ENCODE results near the gene DRAXIN. TPM values are rescaled to one million over a fixed set of nuclear protein-coding genes. Genes with fewer than 3 reads are reported as not detected.

DRAXIN gene
- total and polyA plus RNA-seq, 12 donors: under 0.01 to 0.08 (median 0.06) TPM; not detected in 7

GRCh38 chr1:11706292-11706691 is 14.8 kb downstream of the DRAXIN start:
- Histone ChIP-seq H3K27ac (no peak overlapping the region), H3K4me1 (replicated peaks in 1 of 2) (peaks cover 0 to 5% of the 10 kb centered on the region in 2 donors), H3K9me3 (replicated peaks in 1 of 3) (no peaks in the 10 kb centered on the region), H3K4me3 (no peak overlapping the region), H3K36me3 (replicated peaks in 1 of 2) (no peaks in the 10 kb centered on the region), H3K27me3 (no peaks in the 10 kb centered on the region)
- TF ChIP-seq, protein P1, sequence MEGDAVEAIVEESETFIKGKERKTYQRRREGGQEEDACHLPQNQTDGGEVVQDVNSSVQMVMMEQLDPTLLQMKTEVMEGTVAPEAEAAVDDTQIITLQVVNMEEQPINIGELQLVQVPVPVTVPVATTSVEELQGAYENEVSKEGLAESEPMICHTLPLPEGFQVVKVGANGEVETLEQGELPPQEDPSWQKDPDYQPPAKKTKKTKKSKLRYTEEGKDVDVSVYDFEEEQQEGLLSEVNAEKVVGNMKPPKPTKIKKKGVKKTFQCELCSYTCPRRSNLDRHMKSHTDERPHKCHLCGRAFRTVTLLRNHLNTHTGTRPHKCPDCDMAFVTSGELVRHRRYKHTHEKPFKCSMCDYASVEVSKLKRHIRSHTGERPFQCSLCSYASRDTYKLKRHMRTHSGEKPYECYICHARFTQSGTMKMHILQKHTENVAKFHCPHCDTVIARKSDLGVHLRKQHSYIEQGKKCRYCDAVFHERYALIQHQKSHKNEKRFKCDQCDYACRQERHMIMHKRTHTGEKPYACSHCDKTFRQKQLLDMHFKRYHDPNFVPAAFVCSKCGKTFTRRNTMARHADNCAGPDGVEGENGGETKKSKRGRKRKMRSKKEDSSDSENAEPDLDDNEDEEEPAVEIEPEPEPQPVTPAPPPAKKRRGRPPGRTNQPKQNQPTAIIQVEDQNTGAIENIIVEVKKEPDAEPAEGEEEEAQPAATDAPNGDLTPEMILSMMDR (IDR thresholded peaks at IDR 0.05): no peak
- TF ChIP-seq POLR2A (IDR thresholded peaks at IDR 0.05): no peak
- 71 to 95% (median 90%) methylated on average over 4 to 14 of the region's 14 CpGs for WGBS, 4 donors
- DNase-seq: no peak
- intact Hi-C loops (cut with DNase I): no loop called here

DNA sequence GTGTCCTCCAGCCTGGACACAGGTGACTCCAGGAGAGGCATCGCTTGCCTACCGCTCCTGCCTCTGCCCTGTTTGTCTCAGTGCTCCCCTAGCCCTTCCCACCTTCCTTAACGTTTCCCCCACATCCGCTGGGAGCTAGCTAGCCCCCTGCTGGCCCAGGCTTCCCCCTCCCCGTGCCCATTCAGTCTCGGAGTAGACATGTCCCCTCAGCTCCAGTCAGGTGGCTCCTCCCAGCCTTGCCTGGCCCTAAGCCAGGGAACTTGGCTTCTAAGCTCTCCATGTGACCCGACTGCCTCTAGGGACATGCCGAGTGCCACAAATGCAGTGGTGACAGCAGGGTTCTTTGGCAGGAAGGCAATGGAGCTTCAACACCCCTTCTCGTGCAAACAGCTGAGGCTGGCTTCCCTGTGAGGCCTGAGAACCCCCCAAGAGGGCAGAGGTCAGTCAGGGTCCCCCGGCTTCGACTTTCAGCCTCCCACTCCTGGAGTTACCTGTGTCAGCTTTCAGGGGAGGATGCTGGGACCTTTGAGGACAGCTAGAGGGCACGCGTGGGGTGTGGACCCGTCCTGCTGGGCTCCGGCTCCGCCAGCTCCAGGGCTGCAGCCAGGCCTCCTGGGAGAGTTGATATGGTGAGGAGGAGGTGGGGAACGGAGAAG is 16.2 kb downstream of the DRAXIN start:
- Histone ChIP-seq H3K36me3 (replicated peaks in 1 of 2) (no peaks in the 10 kb centered on the region), H3K27me3 (peaks cover 4% of the 10 kb centered on the region), H3K4me1 (replicated peaks in 1 of 2) (no peaks in the 10 kb centered on the region), H3K27ac (no peak overlapping the region), H3K9me3 (replicated peaks in 1 of 3) (no peaks in the 10 kb centered on the region), H3K4me3 (no peak overlapping the region)
- TF ChIP-seq POLR2A (IDR thresholded peaks at IDR 0.05): no peak
- TF ChIP-seq, protein P1 (IDR thresholded peaks at IDR 0.05): no peak
- 42 to 53% (median 50%) methylated on average over 10 to 17 of the region's 17 CpGs for WGBS, 4 donors
- intact Hi-C loops (cut with DNase I): no loop called here
- DNase-seq: peak; percentile 54 to 83 (median 76)

DNA sequence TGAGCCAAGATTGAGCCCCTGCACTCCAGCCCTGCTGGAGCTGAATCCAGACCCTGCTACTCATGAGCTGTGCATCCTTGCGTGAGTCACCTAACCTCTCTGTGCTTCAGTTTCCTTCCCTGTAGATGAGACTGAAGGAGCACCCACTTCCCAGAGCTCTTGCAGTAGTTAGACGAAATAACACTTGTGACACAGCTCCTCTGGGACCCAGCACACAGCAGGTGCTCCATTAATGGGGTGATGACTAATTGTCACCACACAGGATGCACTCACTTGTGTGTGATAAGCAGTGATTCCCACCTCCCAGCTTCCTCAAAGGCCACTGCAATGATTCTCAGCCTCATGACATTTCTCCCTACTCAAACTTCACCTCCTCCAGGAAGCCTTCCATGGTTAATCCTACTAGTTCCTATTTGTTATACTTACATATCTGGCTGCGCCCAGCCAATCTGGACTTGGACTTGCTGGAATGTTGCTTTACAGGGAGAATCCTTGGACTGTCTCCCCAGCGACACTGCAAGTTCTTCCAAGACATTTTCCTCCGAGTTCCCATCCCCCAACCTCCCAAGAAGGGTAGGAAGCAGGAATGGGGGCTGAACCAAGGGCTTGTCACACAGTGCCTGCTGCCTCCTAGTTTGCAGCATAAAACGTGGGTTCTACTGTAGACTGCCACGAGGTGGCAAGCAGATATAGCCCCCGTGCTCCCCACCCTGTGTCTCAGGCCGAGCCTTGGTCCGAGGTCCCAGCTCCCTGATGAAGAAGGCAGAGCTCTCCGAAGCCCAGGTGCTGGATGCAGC is 17.2 kb downstream of the DRAXIN start:
- H3K4me3 ChIP-seq: no peak overlapping the region
- H3K27ac ChIP-seq: no peak overlapping the region
- TF ChIP-seq, protein P1 (IDR thresholded peaks at IDR 0.05): no peak
- TF ChIP-seq POLR2A (IDR thresholded peaks at IDR 0.05): no peak
- H3K4me1 ChIP-seq (replicated peaks in 1 of 2): no peaks in the 10 kb centered on the region
- intact Hi-C loops (cut with DNase I): no loop called here
- 64 to 76% (median 72%) methylated on average over 3 to 11 of the region's 11 CpGs for WGBS, 4 donors
- no peaks in the 10 kb centered on the region for H3K9me3 ChIP-seq (replicated peaks in 1 of 3)
- peaks cover 9% of the 10 kb centered on the region for H3K27me3 ChIP-seq
- DNase-seq: no peak
- no peaks in the 10 kb centered on the region for H3K36me3 ChIP-seq (replicated peaks in 1 of 2)

- intact Hi-C loops (cut with DNase I): loop anchor here in 1 of 2 donors (10.0 kb wide), 1 partner anchor 367 kb away; no protein-coding TSS in a partner anchor
These were observed 20.0 kb downstream of the DRAXIN start for GRCh38 chr1:11711490-11711889.

More at GRCh38 chr1:11711490-11711889, 20.0 kb downstream of the DRAXIN start:
- Histone ChIP-seq H3K27ac (no peak overlapping the region), H3K9me3 (replicated peaks in 1 of 3) (no peaks in the 10 kb centered on the region), H3K4me1 (replicated peaks in 1 of 2) (no peaks in the 10 kb centered on the region), H3K36me3 (replicated peaks in 1 of 2) (no peaks in the 10 kb centered on the region), H3K4me3 (no peak overlapping the region), H3K27me3 (peaks cover 9% of the 10 kb centered on the region)
- 81 to 100% (median 90%) methylated on average over 3 to 5 of the region's 5 CpGs for WGBS, 4 donors
- TF ChIP-seq POLR2A (IDR thresholded peaks at IDR 0.05): no peak
- TF ChIP-seq, protein P1 (IDR thresholded peaks at IDR 0.05): no peak
- no peak for DNase-seq
